ENCODE results near the gene PPM1N.

The PPM1N gene

GRCh38 chr19:45492627-45493470, 5.4 kb upstream of the PPM1N start:
- TF ChIP-seq CTCF (conservative IDR thresholded peaks at IDR 0.05; ENCODE audit: low read depth, low read length), result no peak
- peak overlapping the region; percentile 73 for H3K4me3 ChIP-seq (ENCODE audit: low read depth, low read length)
- peak; percentile 82 for DNase-seq (ENCODE audit: low read depth)

GRCh38 chr19:45494261-45494916, 3.9 kb upstream of the PPM1N start:
- DNase-seq (ENCODE audit: low read depth), result no peak
- no peak for TF ChIP-seq CTCF (conservative IDR thresholded peaks at IDR 0.05; ENCODE audit: low read depth, low read length)
- no peak overlapping the region for H3K4me3 ChIP-seq (ENCODE audit: low read depth, low read length)

- H3K4me3 ChIP-seq (ENCODE audit: low read depth, low read length), result no peak overlapping the region
- no peak for TF ChIP-seq CTCF (conservative IDR thresholded peaks at IDR 0.05; ENCODE audit: low read depth, low read length)
- DNase-seq (ENCODE audit: low read depth), result no peak
Observed at GRCh38 chr19:45495178-45495577, 3.1 kb upstream of the PPM1N start.

- peak overlapping the region; percentile 70 for H3K4me3 ChIP-seq (ENCODE audit: low read depth, low read length)
- no peak for TF ChIP-seq CTCF (conservative IDR thresholded peaks at IDR 0.05; ENCODE audit: low read depth, low read length)
- DNase-seq (ENCODE audit: low read depth), result no peak
Observed at GRCh38 chr19:45496349-45496953, 1.8 kb upstream of the PPM1N start.

GRCh38 chr19:45497791-45498190, 452 bp upstream of the PPM1N start:
- no peak for TF ChIP-seq CTCF (conservative IDR thresholded peaks at IDR 0.05; ENCODE audit: low read depth, low read length)
- DNase-seq (ENCODE audit: low read depth), result no peak
- no peak overlapping the region for H3K4me3 ChIP-seq (ENCODE audit: low read depth, low read length)

- peak; percentile 54 for DNase-seq (ENCODE audit: low read depth)
- H3K4me3 ChIP-seq (ENCODE audit: low read depth, low read length), result no peak overlapping the region
Observed at GRCh38 chr19:45499196-45500180, 1.2 kb downstream of the PPM1N start.

More at GRCh38 chr19:45499196-45500180, 1.2 kb downstream of the PPM1N start:
- no peak for TF ChIP-seq CTCF (conservative IDR thresholded peaks at IDR 0.05; ENCODE audit: low read depth, low read length)
